Osteoblast (primary cell): ENCODE data around the gene BLOC1S4. TPM values are rescaled to one million over a fixed set of nuclear protein-coding genes. Genes with fewer than 3 reads are reported as not detected.

Experiments used
- DNase-seq: peaks from one replicate; pipeline ENCODE4 v3.0.0; 2011; ENCODE audit warnings: low spot score, mixed read lengths; ENCODE audit not compliant: insufficient read length; ENCODE audit errors: missing footprints
- H2AFZ ChIP-seq: 2 replicates; pipeline ENCODE4 v1.6.0; 2011; ENCODE audit warnings: mild to moderate bottlenecking, low read length
- H3K27ac ChIP-seq: 2 replicates; pipeline ENCODE4 v1.5.1; 2011; ENCODE audit warnings: mild to moderate bottlenecking, low read depth, low read length, moderate library complexity
- H3K27me3 ChIP-seq: 2 replicates; pipeline ENCODE4 v1.6.0; 2012; ENCODE audit warnings: mild to moderate bottlenecking, control low read depth, inconsistent platforms, low read length, moderate library complexity; ENCODE audit not compliant: insufficient read depth
- H3K36me3 ChIP-seq: 2 replicates; pipeline ENCODE4 v1.5.1; 2011; ENCODE audit warnings: mild to moderate bottlenecking, low read length, control low read depth, moderate library complexity; ENCODE audit not compliant: insufficient read depth
- H3K4me1 ChIP-seq: 2 replicates; pipeline ENCODE4 v1.5.1; 2011; ENCODE audit warnings: mild to moderate bottlenecking, low read length, control low read depth, moderate library complexity; ENCODE audit not compliant: insufficient read depth
- H3K4me2 ChIP-seq: 2 replicates; pipeline ENCODE4 v1.6.0; 2011; ENCODE audit warnings: mild to moderate bottlenecking, low read length; ENCODE audit not compliant: insufficient read depth
- H3K4me3 ChIP-seq: fragments of 200-600 bp; sonication (generic); 3 replicates; pipeline ENCODE4 v1.5.1; 2012; ENCODE audit warnings: mild to moderate bottlenecking, low read length, inconsistent platforms; ENCODE audit not compliant: insufficient read depth
- H3K79me2 ChIP-seq: 2 replicates; pipeline ENCODE4 v1.6.0; 2012; ENCODE audit warnings: mild to moderate bottlenecking, low read length, control low read depth, inconsistent platforms; ENCODE audit not compliant: insufficient read depth
- H3K9me3 ChIP-seq: 2 replicates; pipeline ENCODE4 v1.5.1; 2011; ENCODE audit warnings: low read depth, low read length, control low read depth
- H4K20me1 ChIP-seq: 2 replicates; pipeline ENCODE4 v1.6.0; 2012; ENCODE audit warnings: mild to moderate bottlenecking, low read length, control low read depth; ENCODE audit not compliant: insufficient read depth
- total RNA-seq: library from RNA; depleted of rRNA; stranded (reverse); fragments of >200 nt; gene quantifications from 2 replicates; pipeline ENCODE4 v1.2.3, GENCODE V29; 2012
- TF ChIP-seq, protein P1 (sequence below): IDR thresholded peaks from 2 replicates; pipeline ENCODE4 v1.5.1; 2011; ENCODE audit warnings: mild to moderate bottlenecking, low read depth, low read length, moderate library complexity; ENCODE audit errors: extremely low read depth

Gene BLOC1S4
- total RNA-seq, 1 donor: 10.9 TPM

- TF ChIP-seq, protein P1, sequence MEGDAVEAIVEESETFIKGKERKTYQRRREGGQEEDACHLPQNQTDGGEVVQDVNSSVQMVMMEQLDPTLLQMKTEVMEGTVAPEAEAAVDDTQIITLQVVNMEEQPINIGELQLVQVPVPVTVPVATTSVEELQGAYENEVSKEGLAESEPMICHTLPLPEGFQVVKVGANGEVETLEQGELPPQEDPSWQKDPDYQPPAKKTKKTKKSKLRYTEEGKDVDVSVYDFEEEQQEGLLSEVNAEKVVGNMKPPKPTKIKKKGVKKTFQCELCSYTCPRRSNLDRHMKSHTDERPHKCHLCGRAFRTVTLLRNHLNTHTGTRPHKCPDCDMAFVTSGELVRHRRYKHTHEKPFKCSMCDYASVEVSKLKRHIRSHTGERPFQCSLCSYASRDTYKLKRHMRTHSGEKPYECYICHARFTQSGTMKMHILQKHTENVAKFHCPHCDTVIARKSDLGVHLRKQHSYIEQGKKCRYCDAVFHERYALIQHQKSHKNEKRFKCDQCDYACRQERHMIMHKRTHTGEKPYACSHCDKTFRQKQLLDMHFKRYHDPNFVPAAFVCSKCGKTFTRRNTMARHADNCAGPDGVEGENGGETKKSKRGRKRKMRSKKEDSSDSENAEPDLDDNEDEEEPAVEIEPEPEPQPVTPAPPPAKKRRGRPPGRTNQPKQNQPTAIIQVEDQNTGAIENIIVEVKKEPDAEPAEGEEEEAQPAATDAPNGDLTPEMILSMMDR: no peak
- Histone ChIP-seq H3K79me2 (no peaks in the 10 kb centered on the region), H3K4me3 (no peak overlapping the region), H4K20me1 (no peaks in the 10 kb centered on the region), H3K4me2 (no peak overlapping the region), H3K36me3 (no peaks in the 10 kb centered on the region), H2AFZ (no peak overlapping the region), H3K9me3 (no peaks in the 10 kb centered on the region), H3K27ac (no peak overlapping the region), H3K4me1 (peaks cover 10% of the 10 kb centered on the region), H3K27me3 (peaks cover 19% of the 10 kb centered on the region)
- peak; percentile 62 for DNase-seq
Observed at GRCh38 chr4:6765703-6766102, 49.7 kb downstream of the BLOC1S4 start.

Other genes with a start within 250 kb of the BLOC1S4 start
- under 0.01 TPM in 1 of 2 replicates, not detected in the other for gene PPP2R2C, start 243.6 kb upstream of the BLOC1S4 start, total RNA-seq
- 26.8 and 28.2 TPM in 2 replicates for gene MAN2B2, start 141.0 kb upstream of the BLOC1S4 start, total RNA-seq
- gene MRFAP1, start 75.5 kb upstream of the BLOC1S4 start, total RNA-seq: 94.1 and 95.2 TPM in 2 replicates
- gene S100P, start 22.3 kb upstream of the BLOC1S4 start, total RNA-seq: 0.29 and 0.36 TPM in 2 replicates
- gene MRFAP1L1, start 6.3 kb upstream of the BLOC1S4 start, total RNA-seq: 38.0 and 39.2 TPM in 2 replicates
- 23.9 and 25.0 TPM in 2 replicates for gene KIAA0232, start 66.6 kb downstream of the BLOC1S4 start, total RNA-seq
- gene TBC1D14, start 193.7 kb downstream of the BLOC1S4 start, total RNA-seq: 39.4 and 42.1 TPM in 2 replicates